GM12878 (cell line): ENCODE measurements around the gene CACNA2D4. TPM values are rescaled to one million over a fixed set of nuclear protein-coding genes. Genes with fewer than 3 reads are reported as not detected.

ENCODE experiments used
- ATAC-seq: fragments of 200-7000 bp; cut with Tn5 transposase; 3 replicates; pipeline ENCODE4 v1.9.1; 2020; ENCODE audit warnings: mild to moderate bottlenecking, moderate library complexity
- BruUV-seq: library from RNA; stranded (reverse); fragments of 400-500 nt; replicated peaks from 2 replicates; lab custom pipeline; 2021; lab: Mats Ljungman, UMichigan
- CTCF ChIA-PET: fragments of 300-600 bp; sonication (Branson Sonifier 250); formaldehyde crosslinking; extraction: SDS; loops from one replicate; lab custom pipeline; 2021; ENCODE audit warnings: inconsistent platforms; lab: Yijun Ruan, JAX
- POLR2A ChIA-PET: fragments of 350-600 bp; formaldehyde crosslinking; extraction: SDS; loops from one replicate; lab custom pipeline; 2021; ENCODE audit warnings: inconsistent platforms; lab: Charles Lee
- RAD21 ChIA-PET: fragments of 300-600 bp; sonication (Branson Sonifier 250); formaldehyde crosslinking; loops from one replicate; lab custom pipeline; 2023; ENCODE audit warnings: antibody characterized with exemption; ENCODE audit not compliant: unreplicated experiment; lab: Charles Lee
- SMC1A ChIA-PET: fragments of 300-600 bp; sonication (Branson Sonifier 250); formaldehyde crosslinking; loops from one replicate; lab custom pipeline; 2023; ENCODE audit not compliant: unreplicated experiment, uncharacterized antibody; lab: Charles Lee
- DNase-seq: peaks from one replicate; pipeline ENCODE4 v3.0.0-alpha.2; 2011; ENCODE audit warnings: low read depth, low spot score
- FAIRE-seq: peaks from 3 replicates; lab custom pipeline; 2011; peaks lifted over from hg19 to GRCh38; lab: Jason Lieb, UNC
- H2AFZ ChIP-seq: 2 replicates; pipeline ENCODE4 v1.6.0; 2011; ENCODE audit warnings: low read depth, low read length, control low read depth; ENCODE audit not compliant: control insufficient read depth
- H3K27ac ChIP-seq: 2 replicates; pipeline ENCODE4 v1.5.1; 2011; ENCODE audit warnings: control low read depth; ENCODE audit not compliant: control insufficient read depth, insufficient read depth
- H3K27me3 ChIP-seq, 2 experiments: replicated peaks in 1 of 2; 2 replicates each; pipeline versions ENCODE4 v1.6.0 to v1.6.1; 2011; ENCODE audit warnings: low read length in 1 of 2; ENCODE audit not compliant: control insufficient read depth in 2 of 2, insufficient read depth in 2 of 2
- H3K36me3 ChIP-seq, 2 experiments: 2 replicates each; pipeline ENCODE4 v1.5.1; 2011; ENCODE audit warnings: low read length in 1 of 2; ENCODE audit not compliant: control insufficient read depth in 2 of 2, insufficient read depth in 2 of 2
- H3K4me1 ChIP-seq: 2 replicates; pipeline ENCODE4 v1.6.1; 2011; ENCODE audit warnings: mild to moderate bottlenecking, low read length, moderate library complexity, mixed read lengths; ENCODE audit not compliant: control insufficient read depth, insufficient read depth
- H3K4me2 ChIP-seq: 2 replicates; pipeline ENCODE4 v1.6.0; 2011; ENCODE audit warnings: control low read depth; ENCODE audit not compliant: control insufficient read depth, insufficient read depth
- H3K4me3 ChIP-seq: fragments of 200-600 bp; sonication (generic); 2 replicates; pipeline ENCODE4 v1.5.1; 2016
- H3K79me2 ChIP-seq: 2 replicates; pipeline ENCODE4 v1.6.0; 2011; ENCODE audit warnings: low read length; ENCODE audit not compliant: control insufficient read depth, insufficient read depth
- H3K9ac ChIP-seq: 2 replicates; pipeline ENCODE4 v1.8.0; 2011; ENCODE audit warnings: low read length, control low read depth, mixed read lengths; ENCODE audit not compliant: control insufficient read depth, insufficient read depth
- H3K9me3 ChIP-seq: replicated peaks from 3 replicates; pipeline ENCODE4 v1.5.1; 2011; ENCODE audit warnings: mild to moderate bottlenecking, low read length; ENCODE audit not compliant: control insufficient read depth, insufficient read depth
- H4K20me1 ChIP-seq: 2 replicates; pipeline ENCODE4 v1.6.0; 2011; ENCODE audit not compliant: control insufficient read depth, insufficient read depth
- CBFB ChIP-seq: IDR thresholded peaks from 2 replicates; pipeline ENCODE4 v1.6.1; 2016; ENCODE audit warnings: antibody characterized with exemption, low read depth
- CREB1 ChIP-seq: IDR thresholded peaks from 2 replicates; pipeline ENCODE4 v1.6.1; 2012; ENCODE audit warnings: low read depth, mild to moderate bottlenecking, inconsistent platforms
- ESRRA ChIP-seq: IDR thresholded peaks from 2 replicates; pipeline ENCODE4 v1.6.1; 2012; ENCODE audit warnings: mild to moderate bottlenecking, low read length, improper control_type of control experiment
- JUNB ChIP-seq: IDR thresholded peaks from 2 replicates; pipeline ENCODE4 v1.6.1; 2016; ENCODE audit warnings: antibody characterized with exemption, mild to moderate bottlenecking
- MXI1 ChIP-seq: fragments of 150-350 bp; IDR thresholded peaks from 2 replicates; pipeline ENCODE4 v1.6.1; 2011; ENCODE audit warnings: low read depth, mild to moderate bottlenecking, inconsistent platforms, low read length, improper control_type of control experiment
- STAT3 ChIP-seq: IDR thresholded peaks from 2 replicates; pipeline ENCODE4 v1.6.1; 2011; ENCODE audit warnings: low read depth, low read length, improper control_type of control experiment
- SUZ12 ChIP-seq: fragments of 200-600 bp; sonication (generic); IDR thresholded peaks from one replicate; pipeline ENCODE4 v1.6.1; 2018; ENCODE audit warnings: antibody characterized with exemption, mild to moderate bottlenecking; ENCODE audit not compliant: unreplicated experiment
- WGBS: methylation state at CpG from one replicate; pipeline ENCODE4 v1.1.6; 2016; ENCODE audit warnings: low lambda C conversion rate; ENCODE audit not compliant: insufficient replicate concordance, insufficient coverage; ENCODE audit errors: missing lambda C conversion rate; 5-methylcytosine and 5-hydroxymethylcytosine counted together
- in situ Hi-C: fragments of 300-500 bp; cut with MboI; formaldehyde crosslinking; loops from 9 replicates; pipeline ENCODE4 v1.14.3; 2018; ENCODE audit warnings: mixed read lengths
- intact Hi-C: fragments of 100-400 bp; cut with micrococcal nuclease; formaldehyde crosslinking; loops from one replicate; pipeline ENCODE4 v1.14.2; 2022; ENCODE audit not compliant: unreplicated experiment
- polyA plus RNA-seq, 11 experiments: library from polyadenylated mRNA; depleted of rRNA in 4 of 11; unstranded in 6 of 11; stranded (reverse) in 5 of 11; fragments of >200 nt; fragmentation: Nextera tagmentation in 4 of 11; fragmentation: Illumina TruSeq in 1 of 11; extraction: Ambion mirVana in 4 of 11; extraction: Trizol in 1 of 11; gene quantifications; 1 replicate in 1 of 11; 2 replicates in 10 of 11; pipeline versions ENCODE4 v1.2.1 to v1.2.3, GENCODE V29; 2011 to 2016; ENCODE audit warnings: inconsistent platforms in 2 of 11, missing spikeins in 2 of 11, low read depth in 1 of 11
- total RNA-seq, 4 experiments: library from RNA; depleted of rRNA in 3 of 4; stranded (reverse); fragments of >200 nt in 3 of 4; fragmentation: Illumina TruSeq in 1 of 4; extraction: Trizol in 1 of 4; gene quantifications; 2 replicates each; pipeline versions ENCODE4 v1.2.1 to v1.2.3, GENCODE V29; 2013 to 2021
- TF ChIP-seq, protein P1 (sequence below): fragments of 450-650 bp; IDR thresholded peaks from 2 replicates; pipeline ENCODE4 v1.6.1; 2018; ENCODE audit warnings: mild to moderate bottlenecking, low read depth, moderate library complexity; ENCODE audit not compliant: partially characterized antibody
- TF ChIP-seq, protein P2 (sequence below): fragments of 450-650 bp; formaldehyde crosslinking; IDR thresholded peaks from 2 replicates; pipeline ENCODE4 v1.4.0; 2020; ENCODE audit warnings: mild to moderate bottlenecking, moderate library complexity

CACNA2D4 gene
- total and polyA plus RNA-seq, 10 of the 15 experiments (the other 5 are each of a cell fraction or from before 2014, with no cell fraction given): 0.03 to 1.0 (median 0.65) TPM

DNA sequence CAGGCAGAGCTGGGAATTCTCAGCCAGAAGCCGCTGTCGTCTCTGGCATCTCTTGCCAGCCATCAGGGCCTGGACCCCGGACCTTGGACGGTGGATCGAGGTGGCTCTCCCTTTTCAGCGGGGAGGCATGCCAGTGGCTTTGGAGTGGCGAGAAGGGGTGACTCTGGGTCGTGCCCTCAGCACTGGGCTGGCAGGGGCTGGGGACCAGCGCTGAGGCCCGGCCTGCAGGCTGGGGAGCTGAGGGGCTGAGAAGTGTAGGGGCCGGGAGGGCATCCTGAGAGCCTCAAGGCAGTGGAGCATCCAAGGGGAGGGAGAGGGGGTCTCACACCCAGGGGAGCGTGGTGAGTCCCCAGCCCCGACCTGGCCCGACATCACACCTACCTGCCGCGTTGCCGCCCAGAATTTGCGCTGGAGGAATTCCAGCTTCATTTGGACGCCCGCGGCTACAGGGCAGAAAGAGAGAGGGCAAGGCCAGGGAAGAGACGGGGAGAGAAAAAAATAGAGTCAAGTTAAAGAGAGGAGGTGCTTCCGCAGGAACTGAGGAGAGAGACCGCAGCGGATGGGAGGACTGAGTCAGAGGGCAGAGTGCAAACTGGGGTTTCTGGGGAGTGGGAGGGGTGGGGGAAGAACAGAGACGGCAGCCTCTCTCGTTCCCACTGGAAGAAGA, 107.0 kb downstream of the CACNA2D4 start:
- CTCF ChIA-PET: interaction anchor here (1.3 kb wide), 2 partner anchors 129 to 223 kb away, joined by 3 to 7 read pairs; no protein-coding TSS in a partner anchor
- SMC1A ChIA-PET: interaction anchor here (0.9 kb wide), 1 partner anchor 129 kb away, joined by 3 read pairs; no protein-coding TSS in a partner anchor
- Histone ChIP-seq H2AFZ (no peak overlapping the region), H3K36me3 (no peaks in the 10 kb centered on the region), H4K20me1 (no peaks in the 10 kb centered on the region), H3K9ac (no peak overlapping the region), H3K4me1 (0 out of 2 replicates have a peak, but pooled peaks cover 3% of the 10 kb centered on the region), H3K79me2 (no peaks in the 10 kb centered on the region), H3K4me2 (no peak overlapping the region), H3K4me3 (no peak overlapping the region), H3K27ac (no peak overlapping the region), H3K9me3 (no peaks in the 10 kb centered on the region), H3K27me3 (peaks cover 0 to 2% of the 10 kb centered on the region in 2 experiments; a peak in 3 of 4 replicates)
- POLR2A ChIA-PET: no interaction called here
- no peak for DNase-seq
- in situ Hi-C loops: no loop called here
- ATAC-seq: no peak
- no peak for FAIRE-seq
- RAD21 ChIA-PET: no interaction called here
- WGBS: 58% methylated on average over 25 of the region's 27 CpGs
- intact Hi-C loops: no loop called here
- TF ChIP-seq, protein P1, sequence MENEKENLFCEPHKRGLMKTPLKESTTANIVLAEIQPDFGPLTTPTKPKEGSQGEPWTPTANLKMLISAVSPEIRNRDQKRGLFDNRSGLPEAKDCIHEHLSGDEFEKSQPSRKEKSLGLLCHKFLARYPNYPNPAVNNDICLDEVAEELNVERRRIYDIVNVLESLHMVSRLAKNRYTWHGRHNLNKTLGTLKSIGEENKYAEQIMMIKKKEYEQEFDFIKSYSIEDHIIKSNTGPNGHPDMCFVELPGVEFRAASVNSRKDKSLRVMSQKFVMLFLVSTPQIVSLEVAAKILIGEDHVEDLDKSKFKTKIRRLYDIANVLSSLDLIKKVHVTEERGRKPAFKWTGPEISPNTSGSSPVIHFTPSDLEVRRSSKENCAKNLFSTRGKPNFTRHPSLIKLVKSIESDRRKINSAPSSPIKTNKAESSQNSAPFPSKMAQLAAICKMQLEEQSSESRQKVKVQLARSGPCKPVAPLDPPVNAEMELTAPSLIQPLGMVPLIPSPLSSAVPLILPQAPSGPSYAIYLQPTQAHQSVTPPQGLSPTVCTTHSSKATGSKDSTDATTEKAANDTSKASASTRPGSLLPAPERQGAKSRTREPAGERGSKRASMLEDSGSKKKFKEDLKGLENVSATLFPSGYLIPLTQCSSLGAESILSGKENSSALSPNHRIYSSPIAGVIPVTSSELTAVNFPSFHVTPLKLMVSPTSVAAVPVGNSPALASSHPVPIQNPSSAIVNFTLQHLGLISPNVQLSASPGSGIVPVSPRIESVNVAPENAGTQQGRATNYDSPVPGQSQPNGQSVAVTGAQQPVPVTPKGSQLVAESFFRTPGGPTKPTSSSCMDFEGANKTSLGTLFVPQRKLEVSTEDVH: no peak
- BruUV-seq: no TSS peak

DNA sequence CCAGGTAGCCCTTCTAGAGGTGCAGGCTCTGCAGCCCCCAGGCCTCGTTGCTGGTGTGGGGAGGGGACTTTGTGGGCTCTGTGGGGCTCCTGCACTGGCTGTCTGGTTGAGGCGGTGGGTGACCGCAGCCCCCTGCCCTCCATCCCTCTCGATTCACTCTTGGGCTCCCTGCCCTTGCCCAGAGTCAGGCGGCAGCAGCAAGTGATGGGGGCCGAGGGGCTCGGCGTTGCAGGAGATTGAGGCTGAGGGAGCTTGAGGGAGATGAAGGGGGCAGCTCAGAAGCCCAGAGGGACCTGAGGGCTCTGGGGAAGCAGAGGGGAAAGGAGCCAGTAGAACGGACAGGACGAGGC, 107.5 kb downstream of the CACNA2D4 start:
- ChIA-PET SMC1A (no interaction called here), POLR2A (no interaction called here), CTCF (no interaction called here), RAD21 (no interaction called here)
- H4K20me1 ChIP-seq: no peaks in the 10 kb centered on the region
- DNase-seq (no peak), ATAC-seq (no peak), FAIRE-seq (no peak)
- no peak overlapping the region for H3K4me2 ChIP-seq
- no peaks in the 10 kb centered on the region for H3K79me2 ChIP-seq
- no peak overlapping the region for H3K4me3 ChIP-seq
- no peak overlapping the region for H2AFZ ChIP-seq
- peaks cover 0 to 2% of the 10 kb centered on the region in 2 experiments; a peak in 2 of 4 replicates for H3K27me3 ChIP-seq
- no peak overlapping the region for H3K27ac ChIP-seq
- intact Hi-C loops: no loop called here
- no TSS peak for BruUV-seq
- 54% methylated on average over 10 of the region's 10 CpGs for WGBS
- no peak overlapping the region for H3K9ac ChIP-seq
- H3K4me1 ChIP-seq: 0 out of 2 replicates have a peak, but pooled peaks cover 3% of the 10 kb centered on the region
- H3K9me3 ChIP-seq: no peaks in the 10 kb centered on the region
- in situ Hi-C loops: no loop called here
- H3K36me3 ChIP-seq: no peaks in the 10 kb centered on the region
- no peak for TF ChIP-seq STAT3
- no peak for TF ChIP-seq CREB1
- TF ChIP-seq JUNB: no peak
- no peak for TF ChIP-seq MXI1
- TF ChIP-seq, protein P2, sequence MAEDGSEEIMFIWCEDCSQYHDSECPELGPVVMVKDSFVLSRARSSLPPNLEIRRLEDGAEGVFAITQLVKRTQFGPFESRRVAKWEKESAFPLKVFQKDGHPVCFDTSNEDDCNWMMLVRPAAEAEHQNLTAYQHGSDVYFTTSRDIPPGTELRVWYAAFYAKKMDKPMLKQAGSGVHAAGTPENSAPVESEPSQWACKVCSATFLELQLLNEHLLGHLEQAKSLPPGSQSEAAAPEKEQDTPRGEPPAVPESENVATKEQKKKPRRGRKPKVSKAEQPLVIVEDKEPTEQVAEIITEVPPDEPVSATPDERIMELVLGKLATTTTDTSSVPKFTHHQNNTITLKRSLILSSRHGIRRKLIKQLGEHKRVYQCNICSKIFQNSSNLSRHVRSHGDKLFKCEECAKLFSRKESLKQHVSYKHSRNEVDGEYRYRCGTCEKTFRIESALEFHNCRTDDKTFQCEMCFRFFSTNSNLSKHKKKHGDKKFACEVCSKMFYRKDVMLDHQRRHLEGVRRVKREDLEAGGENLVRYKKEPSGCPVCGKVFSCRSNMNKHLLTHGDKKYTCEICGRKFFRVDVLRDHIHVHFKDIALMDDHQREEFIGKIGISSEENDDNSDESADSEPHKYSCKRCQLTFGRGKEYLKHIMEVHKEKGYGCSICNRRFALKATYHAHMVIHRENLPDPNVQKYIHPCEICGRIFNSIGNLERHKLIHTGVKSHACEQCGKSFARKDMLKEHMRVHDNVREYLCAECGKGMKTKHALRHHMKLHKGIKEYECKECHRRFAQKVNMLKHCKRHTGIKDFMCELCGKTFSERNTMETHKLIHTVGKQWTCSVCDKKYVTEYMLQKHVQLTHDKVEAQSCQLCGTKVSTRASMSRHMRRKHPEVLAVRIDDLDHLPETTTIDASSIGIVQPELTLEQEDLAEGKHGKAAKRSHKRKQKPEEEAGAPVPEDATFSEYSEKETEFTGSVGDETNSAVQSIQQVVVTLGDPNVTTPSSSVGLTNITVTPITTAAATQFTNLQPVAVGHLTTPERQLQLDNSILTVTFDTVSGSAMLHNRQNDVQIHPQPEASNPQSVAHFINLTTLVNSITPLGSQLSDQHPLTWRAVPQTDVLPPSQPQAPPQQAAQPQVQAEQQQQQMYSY (CRISPR knock-in tag): no peak
- TF ChIP-seq ESRRA: no peak
- no peak for TF ChIP-seq CBFB
- TF ChIP-seq SUZ12: no peak
